CD1c-positive myeloid dendritic cell (primary cell): ENCODE data around the gene DHRSX.
"Not testable (repeated sequence)": the region's sequence is repeated elsewhere in the genome, so short reads cannot be mapped to it uniquely, and the experiment has no call there.

Source experiments
- DNase-seq: peaks from one replicate; pipeline ENCODE4 v3.0.0-alpha.2; 2016; ENCODE audit errors: extremely low spot score

The DHRSX gene

DNA sequence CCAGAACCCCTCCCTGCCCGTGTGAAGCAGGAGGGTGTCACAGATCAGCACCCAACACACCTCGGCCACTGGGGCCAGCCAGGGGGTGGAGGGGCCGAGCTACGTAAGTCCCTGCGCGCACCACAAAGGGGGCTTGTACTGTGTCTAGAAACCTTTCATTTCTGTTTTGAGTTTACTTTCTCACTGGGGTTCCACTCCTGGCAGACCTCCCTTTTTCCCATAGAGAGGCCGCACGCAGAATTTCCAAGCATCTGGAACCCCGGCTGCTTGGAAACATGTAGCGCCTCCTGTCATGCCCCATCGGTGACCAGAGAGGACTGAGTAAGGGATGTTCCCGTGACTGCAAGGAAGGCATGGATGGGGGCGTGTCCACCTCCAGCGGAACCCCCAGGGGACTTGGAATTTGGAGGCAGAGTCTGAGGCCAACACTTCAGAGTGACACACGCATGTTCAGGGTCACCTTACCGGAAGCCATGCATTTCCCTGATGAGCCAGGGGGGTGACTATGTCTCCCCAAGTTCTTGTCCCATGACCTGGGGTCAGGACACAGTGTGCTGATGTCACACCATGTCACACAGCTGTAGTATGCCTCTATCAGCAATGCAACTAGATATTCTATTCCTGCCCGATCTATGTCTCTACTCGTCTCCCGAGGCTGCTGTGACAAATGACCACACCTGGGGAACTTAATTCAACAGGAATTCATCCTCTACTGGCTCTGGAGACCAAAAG, 105.3 kb downstream of the DHRSX start:
- no peak for DNase-seq

DNA sequence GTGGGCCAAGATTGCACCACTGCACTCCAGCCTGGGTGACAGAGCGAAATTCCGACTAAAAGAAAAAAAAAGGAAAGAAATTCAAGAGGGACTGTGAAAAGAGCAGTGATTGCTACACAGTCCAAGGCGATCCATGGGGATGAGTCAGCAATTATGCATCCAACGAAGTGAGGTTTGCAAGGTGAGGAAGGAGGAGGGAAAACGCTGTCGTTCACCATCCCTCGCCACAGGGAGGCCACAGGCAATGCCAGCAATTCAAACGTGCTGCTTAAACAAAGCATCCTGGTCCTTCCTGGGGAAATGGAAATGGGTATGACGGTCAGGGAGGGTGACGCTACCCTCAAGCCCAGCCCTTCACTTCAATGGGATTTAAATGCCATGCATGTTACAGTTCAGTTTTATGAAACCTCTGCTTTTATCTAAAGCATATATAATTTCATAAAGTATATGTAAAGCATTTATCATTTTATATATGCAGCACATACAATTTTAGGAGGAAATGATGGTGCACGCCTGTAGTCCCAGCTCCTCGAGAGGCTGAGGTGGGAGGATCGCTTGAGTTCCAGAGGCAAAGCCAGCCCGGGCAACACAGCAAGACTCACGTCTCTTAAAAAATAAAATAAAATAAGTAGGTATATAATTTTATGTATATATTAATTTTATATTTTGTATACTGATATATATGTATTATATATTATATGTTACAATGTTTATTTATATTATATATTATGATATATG, 108.7 kb downstream of the DHRSX start:
- no peak for DNase-seq

DNA sequence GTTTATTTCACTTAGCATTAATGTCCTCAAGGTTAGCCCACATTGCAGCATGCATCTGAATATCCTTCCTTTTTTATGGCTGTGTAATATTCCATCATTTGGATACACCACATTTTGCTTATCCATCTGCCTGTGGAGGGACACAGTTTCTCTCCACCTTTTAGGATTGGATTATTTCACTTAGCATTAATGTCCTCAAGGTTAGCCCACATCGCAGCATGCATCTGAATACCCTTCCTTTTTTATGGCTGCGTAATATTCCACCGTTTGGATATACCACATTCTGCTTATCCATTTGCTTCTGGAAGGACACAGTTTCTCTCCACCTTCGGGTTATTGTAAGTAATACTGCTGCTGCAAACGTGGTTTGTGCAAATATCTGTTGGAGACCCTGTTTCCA, 110.0 kb downstream of the DHRSX start:
- no peak for DNase-seq

DNA sequence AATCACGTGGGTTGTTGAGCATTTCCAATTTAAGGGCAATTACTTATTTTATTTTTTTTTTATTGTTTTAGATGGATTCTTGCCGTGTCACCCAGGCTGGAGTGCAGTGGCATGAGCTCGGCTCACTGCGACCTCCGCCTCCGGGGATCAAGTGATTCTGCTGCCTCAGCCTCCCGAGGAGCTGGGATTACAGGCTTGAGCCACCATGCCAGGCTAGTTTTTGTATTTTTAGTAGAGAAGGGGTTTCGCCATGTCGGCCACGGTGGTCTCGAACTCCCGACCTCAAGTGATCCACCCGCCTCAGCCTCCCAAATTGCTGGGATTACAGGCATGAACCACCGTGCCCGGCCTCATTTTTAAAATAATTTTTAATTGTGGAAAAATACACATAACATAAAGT, 111.0 kb downstream of the DHRSX start:
- DNase-seq, result not testable (repeated sequence)

DNA sequence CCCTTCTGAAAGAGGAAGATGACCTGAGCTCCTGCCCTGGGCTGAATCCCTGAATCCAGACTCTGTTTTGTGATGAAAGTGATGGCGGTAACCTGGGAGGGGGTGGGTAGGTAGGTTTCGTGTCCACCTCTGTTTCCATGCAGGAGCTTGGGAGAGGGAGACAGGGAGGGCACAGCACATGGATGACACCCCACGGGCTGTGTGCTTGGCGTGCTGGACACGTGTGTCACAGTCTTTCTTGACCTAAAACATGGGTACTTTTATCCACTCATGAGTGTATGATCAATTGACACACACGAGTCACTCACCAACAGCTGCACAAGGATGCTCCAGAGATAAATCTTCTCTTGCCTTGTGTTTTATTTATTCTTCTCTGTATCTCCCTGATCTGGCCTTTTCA, 111.5 kb downstream of the DHRSX start:
- DNase-seq, result no peak

DNA sequence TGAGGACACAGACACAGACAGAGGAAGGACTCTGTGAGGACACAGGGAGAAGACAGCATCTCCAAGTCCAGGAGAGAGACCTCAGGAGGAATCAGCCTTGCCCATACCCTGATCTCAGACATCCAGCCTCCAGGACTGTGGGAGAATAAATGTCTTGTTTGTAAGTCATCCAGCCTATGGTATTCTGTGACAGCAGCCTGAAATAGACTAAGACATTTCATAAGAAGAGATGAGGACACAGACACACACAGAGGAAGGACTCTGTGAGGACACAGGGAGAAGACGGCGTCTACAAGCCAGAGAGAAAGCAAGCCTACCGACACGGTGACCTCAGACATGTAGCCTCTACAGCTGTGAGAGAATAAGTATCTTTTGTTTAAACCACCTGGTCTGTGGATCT, 112.1 kb downstream of the DHRSX start:
- DNase-seq, result no peak

DNA sequence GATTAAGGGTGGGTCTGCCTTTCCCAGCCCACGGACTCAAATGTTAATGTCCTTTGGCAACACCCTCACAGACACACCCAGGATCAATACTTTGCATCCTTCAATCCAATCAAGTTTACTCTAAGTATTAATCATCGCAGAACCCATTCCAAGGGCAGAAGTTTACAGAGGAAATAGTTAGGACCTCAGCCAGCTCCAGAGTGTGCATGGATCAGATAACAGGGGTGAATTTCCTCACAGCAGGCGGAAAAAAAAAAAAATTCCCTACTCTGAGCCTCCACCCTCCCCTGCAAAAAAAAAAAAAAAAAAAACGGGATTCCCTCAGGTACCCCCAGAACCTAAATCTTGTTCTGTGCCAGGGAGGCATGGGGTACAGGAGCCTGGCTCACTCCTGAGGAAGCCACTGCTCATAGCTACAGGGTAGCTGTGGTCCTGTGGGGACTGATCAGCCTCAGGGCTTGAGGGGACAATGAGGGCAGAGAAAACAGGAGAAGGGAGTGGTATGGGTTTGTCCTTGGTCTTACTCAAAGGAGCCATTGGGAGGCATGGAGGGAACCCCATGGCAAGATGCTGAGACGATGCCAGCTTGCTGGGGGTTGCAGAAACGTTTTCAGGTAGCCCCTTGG, 113.0 kb downstream of the DHRSX start:
- no peak for DNase-seq

DNA sequence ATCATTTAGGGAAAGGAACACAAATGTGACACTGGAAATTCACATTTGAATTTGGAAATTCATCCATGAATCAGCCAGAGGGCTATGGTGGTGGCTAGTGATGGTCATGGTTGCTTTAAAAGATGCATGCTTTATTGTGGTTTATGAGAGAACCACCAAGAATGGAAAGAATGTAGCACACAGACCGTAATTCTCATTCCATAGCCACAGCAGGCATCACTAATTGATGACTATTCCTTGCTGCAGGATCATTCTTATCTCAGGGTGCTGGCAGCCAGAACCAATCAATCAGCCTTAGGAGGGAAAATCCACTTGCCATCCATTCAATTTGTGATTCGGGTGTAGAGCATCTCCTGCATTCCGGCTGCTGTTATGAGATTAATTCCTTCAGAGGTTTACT, 115.6 kb downstream of the DHRSX start:
- no peak for DNase-seq

DNA sequence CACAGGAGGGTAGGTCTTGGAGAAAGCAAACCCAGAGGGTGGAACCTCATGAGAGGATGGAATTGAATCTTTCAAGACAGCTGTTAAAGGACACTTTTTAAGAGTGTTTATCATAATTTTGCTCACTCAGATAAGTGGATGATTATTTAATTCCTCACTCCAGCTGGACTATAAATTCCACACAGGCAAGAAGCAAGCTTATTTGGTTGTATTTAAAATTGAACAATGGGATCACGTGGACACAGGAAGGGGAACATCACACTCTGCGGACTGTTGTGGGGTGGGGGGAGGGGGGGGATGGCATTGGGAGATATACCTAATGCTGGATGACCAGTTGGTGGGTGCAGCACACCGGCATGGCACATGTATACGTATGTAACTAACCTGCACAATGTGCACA, 116.3 kb downstream of the DHRSX start:
- no peak for DNase-seq

DNA sequence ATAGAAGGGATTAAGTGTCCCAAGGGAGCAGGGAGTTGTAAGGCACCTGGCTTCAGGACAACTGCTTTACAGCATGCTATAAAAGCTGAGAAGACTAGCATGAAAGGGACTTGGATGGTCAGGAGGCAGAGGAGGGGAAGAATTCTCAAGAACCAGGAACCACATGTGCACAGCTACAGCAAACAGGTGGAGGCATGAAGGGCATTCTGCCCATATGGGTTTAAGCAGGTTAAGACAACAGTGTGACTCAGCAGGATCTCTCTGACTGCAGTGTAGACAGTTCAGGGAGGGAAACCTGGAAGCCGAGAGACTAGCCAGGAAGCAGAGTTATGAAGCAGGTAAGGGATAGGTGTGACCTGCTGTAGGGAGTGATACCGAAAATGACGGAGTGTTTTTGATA, 117.0 kb downstream of the DHRSX start:
- DNase-seq, result no peak

DNA sequence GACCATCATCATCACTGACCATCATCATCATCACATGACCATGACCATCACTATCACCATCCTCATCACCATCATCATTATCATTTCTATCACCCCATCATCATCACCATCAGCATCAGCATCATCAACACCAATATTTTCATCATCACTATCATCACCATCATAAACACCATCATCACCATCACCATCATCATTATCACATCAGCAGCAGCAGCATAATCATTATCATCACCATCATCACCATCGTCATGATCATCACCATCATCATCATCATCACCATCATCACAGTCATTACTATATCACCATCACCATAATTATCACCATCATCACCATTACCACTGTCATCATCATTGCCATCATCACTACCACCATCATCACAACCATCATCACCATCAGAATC, 117.6 kb downstream of the DHRSX start:
- DNase-seq, result no peak

DNA sequence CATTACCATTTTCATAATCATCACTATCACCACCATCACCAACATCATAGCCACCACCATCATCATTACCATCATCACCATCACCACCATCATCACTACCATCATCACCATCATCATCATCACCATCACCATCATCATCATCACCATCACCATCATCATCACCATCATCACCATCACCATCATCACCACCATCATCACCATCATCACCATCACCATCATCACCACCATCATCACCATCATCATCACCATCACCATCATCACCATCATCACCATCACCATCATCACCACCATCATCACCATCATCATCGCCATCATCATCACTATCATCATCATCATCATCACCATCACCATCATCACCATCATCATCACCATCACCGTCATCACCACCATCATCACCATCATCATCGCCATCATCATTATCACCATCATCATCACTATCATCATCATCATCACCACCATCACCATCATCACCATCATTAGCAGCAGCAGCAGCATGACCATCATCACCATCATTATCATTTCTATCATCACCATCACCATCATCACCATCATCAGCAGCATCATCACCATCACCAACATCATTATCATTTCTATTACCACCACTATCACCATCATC, 118.2 kb downstream of the DHRSX start:
- not testable (repeated sequence) for DNase-seq

DNA sequence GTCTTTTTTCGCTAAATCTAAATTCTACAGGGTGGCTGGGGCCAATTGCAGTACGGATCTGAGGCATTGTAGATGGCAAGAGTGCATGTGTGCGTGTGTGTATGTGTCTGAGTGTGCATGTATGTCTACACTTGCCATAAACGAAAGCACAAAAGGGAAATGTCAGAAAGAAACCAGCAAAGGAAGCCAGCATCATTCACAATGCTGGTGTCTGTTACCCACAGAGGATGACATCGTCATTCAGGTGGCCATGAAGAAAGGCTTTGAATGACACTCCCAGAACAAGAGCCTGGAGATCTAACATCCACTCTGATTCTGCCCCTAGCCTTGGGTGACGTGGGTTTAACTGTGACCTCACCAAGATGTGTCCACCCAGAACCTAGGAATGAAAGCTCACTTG, 124.6 kb downstream of the DHRSX start:
- DNase-seq, result no peak

DNA sequence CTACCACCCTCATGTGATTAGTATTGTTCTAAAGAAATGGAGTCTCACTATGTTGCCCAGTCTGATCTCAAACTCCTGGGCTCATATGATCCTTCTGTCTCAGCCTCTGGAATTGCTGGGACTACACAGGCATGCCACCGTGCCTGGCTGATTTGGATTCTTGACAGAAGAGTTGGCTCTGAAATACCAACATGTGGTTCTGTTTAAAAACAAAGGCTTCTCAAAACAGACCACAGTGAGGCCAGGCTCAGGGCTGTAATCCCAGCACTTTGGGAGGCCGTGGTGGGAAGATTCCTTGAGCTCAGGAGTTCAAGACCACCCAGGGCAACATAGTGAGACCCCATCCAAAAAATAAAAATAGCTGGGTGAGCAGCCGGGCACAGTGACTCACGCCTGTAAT, 126.7 kb downstream of the DHRSX start:
- no peak for DNase-seq

DNA sequence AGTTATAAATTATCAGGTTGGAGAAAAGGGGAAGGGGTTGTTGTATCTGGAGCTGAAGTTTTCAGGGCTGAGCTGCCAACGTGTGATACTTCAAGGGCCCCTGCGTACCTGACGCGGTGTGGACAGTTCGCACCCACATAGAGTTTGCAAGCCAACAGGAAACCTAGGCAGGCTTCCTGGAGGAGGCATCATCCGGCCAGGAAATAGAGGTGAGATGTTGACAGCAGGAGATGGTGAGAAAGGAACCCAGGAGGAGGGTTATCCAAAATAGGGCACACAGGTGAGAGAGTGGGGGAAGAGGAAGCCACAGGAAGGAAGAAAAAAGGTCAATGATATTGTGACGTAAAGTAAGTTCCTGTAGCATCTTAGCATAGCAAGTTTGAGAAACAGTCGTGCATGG, 127.2 kb downstream of the DHRSX start:
- DNase-seq, result no peak

DNA sequence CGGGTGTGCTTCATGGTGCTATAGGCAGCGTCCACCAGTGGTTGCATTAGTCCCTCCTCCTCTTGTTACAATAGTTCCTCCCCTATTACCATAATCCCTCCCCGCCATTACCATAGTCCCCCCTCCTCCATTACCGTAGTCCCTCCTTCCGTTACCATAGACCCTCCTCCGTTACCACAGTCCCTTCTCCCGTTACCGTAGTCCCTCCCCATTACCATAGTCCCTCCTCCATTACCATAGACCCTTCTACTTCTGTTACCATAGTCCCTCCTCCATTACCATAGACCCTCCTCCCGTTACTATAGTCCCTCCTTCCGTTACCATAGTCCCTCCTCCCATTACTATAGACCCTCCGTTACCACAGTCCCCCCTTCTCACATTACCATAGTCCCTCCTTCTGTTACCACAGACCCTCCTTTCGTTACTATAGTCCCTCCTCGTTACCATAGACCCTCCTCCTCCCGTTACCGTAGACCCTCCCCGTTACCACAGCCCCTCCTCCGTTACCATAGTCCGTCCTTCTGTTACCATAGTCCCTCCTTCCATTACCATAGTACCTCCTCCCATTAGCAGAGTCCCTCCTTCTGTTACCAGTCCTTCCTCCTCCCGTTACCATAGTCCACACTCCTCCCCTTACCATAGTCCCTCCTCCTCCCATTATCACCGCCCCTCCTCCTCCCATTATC, 129.6 kb downstream of the DHRSX start:
- DNase-seq, result no peak

DNA sequence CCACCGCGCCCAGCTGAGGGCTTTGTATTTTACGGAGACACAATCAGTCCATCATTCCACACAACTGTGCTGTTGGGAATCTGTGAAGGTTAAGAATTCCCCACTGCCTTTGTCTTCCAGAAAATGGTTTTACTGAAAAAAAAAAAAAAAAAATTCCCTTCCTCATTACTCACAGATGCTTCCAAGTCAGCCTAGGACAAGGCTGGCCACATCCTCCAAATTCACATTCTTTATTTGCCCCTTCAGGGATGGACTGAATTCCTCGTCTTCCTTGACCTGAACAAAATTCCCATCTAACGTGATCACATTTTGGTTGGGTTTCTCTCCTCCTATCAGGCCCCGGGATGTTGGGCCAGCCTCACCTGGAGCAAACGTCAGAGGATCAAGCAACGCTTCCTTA, 130.3 kb downstream of the DHRSX start:
- DNase-seq, result no peak

DNA sequence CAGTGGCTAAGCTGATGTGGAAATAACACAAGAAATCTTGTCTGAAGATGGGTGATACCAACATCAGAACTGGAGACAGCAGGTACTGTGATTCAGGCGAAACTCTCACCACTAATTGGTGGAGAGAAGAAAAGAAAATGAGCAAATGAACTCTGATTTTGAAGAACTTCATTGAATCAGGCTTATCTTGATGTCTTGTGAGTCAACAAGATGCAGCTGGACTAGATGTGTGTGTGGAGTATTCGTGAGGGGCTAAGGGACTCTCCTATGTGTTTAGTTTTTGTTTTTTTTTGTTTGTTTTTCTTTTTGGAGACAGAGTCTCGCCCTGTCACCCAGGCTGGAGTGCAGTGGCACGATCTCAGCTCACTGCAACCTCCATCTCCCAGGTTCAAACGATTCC, 131.6 kb downstream of the DHRSX start:
- no peak for DNase-seq

DNA sequence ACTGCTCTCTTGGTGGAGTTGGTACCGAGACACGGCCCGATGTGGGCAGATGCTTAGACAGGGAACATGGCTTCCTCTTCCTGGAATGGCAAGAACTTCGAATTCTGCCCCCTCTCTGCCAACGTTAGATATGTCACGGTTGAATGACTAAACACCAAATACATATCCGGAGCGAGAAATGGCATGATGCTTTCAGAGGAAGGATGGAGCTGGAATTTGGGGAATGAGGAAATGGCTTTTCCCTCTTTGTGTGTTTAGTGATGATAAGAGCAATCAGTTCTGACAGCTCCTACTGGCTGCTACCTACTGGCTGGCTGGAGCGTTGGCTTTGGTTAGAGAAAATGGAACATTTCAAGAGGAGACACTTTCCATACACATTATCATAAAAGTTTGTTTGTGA, 140.0 kb downstream of the DHRSX start:
- no peak for DNase-seq

DNA sequence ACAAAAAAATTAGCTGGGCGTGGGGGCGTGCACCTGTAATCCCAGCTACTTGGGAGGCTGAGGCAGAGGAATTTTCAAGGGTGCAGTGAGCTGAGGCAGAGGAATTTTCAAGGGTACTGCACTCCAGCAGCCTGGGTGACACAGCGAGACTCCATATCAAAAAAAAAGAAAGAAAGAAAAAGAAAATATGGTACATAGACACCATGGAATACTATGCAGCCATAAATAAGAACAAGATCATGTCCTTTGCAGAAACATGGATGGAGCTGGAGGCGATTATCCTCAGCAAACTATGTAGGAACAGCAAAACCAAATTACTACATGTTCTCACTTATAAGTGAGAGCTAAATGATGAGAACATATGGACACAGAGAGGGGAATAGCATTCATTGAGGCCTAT, 141.3 kb downstream of the DHRSX start:
- not testable (repeated sequence) for DNase-seq

DNA sequence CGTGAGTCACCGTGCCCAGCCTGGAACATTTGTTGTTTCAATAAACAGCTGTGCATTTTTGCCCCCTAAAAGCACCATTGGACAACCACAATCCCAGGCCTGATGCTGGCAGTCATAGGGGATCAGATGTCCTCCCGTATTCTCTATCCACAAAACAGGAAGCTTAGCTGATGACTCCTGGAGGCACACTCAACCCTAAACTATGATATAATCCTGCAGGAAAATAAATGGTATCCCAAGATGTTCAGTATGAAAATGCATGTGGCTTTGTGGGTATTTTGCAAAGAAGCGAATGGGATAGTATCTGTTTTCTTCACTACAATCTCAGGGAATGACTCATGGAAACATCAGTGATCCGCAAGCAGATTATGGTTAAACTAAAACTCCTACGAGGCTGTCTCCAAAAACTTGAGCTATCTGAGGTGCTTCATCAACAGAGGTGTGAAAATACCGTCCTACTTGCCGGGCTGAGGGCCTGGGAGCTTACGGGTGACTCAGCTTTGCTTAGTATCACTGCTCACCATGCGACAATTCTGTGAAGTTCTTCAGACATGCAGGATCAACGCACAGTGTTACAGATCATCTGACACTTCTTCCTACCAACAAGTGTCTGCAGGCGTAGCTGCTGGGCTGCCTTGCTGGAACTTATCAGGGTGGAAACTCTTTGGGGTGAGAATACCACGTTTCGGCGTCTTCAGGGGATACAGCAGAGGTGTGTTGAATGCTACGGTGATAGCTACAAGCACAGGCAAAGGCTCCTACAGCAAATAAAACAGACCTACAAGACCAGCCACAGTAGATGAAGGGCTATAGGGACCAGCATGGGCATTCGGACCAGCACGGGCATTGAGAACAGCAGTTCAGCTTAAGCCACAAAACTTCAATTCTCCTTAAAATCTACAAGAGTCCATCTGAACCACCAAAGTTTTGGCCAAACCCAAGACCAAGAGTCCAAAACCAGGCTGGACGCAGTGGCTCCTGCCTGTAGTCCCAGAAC, 148.5 kb downstream of the DHRSX start:
- no peak for DNase-seq
